ENCODE measurements around the gene BNIP3. TPM values are rescaled to one million over a fixed set of nuclear protein-coding genes. Genes with fewer than 3 reads are reported as not detected.

The BNIP3 gene
- total RNA-seq, 1 donor = 48.4 TPM

GRCh38 chr10:131946880-131947279 is 34.8 kb downstream of the BNIP3 start:
- DNase-seq (ENCODE audit: low read depth) = no peak
- TF ChIP-seq CTCF (IDR thresholded peaks at IDR 0.05; ENCODE audit: insufficient read depth, low read depth, low read length) = no peak
- H3K4me3 ChIP-seq (ENCODE audit: low read depth, low read length) = no peak overlapping the region

GRCh38 chr10:131946321-131946751 is 35.4 kb downstream of the BNIP3 start:
- H3K4me3 ChIP-seq (ENCODE audit: low read depth, low read length) = no peak overlapping the region
- peak; percentile 75 for DNase-seq (ENCODE audit: low read depth)
- TF ChIP-seq CTCF (IDR thresholded peaks at IDR 0.05; ENCODE audit: insufficient read depth, low read depth, low read length) = no peak

GRCh38 chr10:131944976-131945695 is 36.6 kb downstream of the BNIP3 start:
- no peak for TF ChIP-seq CTCF (IDR thresholded peaks at IDR 0.05; ENCODE audit: insufficient read depth, low read depth, low read length)
- H3K4me3 ChIP-seq (ENCODE audit: low read depth, low read length) = no peak overlapping the region
- no peak for DNase-seq (ENCODE audit: low read depth)

- H3K4me3 ChIP-seq (ENCODE audit: low read depth, low read length) = no peak overlapping the region
- no peak for DNase-seq (ENCODE audit: low read depth)
- no peak for TF ChIP-seq CTCF (IDR thresholded peaks at IDR 0.05; ENCODE audit: insufficient read depth, low read depth, low read length)
These were observed 37.3 kb downstream of the BNIP3 start for GRCh38 chr10:131944412-131944811.

- peak; percentile 19 for DNase-seq (ENCODE audit: low read depth)
- no peak overlapping the region for H3K4me3 ChIP-seq (ENCODE audit: low read depth, low read length)
These were observed 38.5 kb downstream of the BNIP3 start for GRCh38 chr10:131943021-131943814.

GRCh38 chr10:131942455-131942854 is 39.3 kb downstream of the BNIP3 start:
- no peak overlapping the region for H3K4me3 ChIP-seq (ENCODE audit: low read depth, low read length)
- no peak for DNase-seq (ENCODE audit: low read depth)

More at GRCh38 chr10:131943021-131943814, 38.5 kb downstream of the BNIP3 start:
- TF ChIP-seq CTCF (IDR thresholded peaks at IDR 0.05; ENCODE audit: insufficient read depth, low read depth, low read length) = peak; percentile 53

More at GRCh38 chr10:131942455-131942854, 39.3 kb downstream of the BNIP3 start:
- TF ChIP-seq CTCF (IDR thresholded peaks at IDR 0.05; ENCODE audit: insufficient read depth, low read depth, low read length) = no peak
